MV-4-11 (cell line): ENCODE measurements around the gene BSCL2.
"Not testable (repeated sequence)": the region's sequence is repeated elsewhere in the genome, so short reads cannot be mapped to it uniquely, and the experiment has no call there.

Experiments used
- DNase-seq: peaks from one replicate; lab custom pipeline; 2025; lab: John Stamatoyannopoulos, UW

BSCL2 gene

GRCh38 chr11:62707277-62707861, at the start of gene BSCL2, which contains the start of gene GNG3:
BSCL2 (minus strand) TSS chr11:62707424; CDS start chr11:62707195, 229 bp downstream.
GNG3 (plus strand) TSS chr11:62707676; CDS start chr11:62708296, 620 bp downstream.
- peak; percentile 2 for DNase-seq

DNA sequence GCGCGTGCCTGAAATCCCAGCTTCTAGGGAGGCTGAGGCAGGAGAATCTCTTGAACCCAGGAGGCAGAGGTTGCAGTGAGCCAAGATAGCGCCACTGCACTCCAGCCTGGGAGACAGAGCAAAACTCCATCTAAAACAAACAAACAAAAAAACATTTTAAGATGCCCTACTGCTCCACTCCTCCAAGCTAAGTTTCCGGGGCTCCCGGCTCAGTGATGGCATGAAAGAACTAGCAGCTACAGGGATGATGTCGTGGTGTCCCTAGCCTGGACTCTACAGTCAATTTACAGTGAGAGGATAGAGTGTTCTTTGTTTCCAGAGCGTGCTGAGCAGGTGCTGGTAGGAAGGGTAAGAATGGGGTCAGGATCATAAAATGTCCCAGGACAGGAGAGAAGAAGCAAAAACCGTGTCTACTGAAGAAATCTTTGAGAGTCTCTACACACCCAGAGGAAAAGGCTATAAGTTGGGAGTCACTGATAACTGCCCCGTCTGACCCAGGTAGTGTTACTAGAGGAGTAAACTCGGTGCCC, 47.9 kb upstream of the BSCL2 start:
- no peak for DNase-seq

- peak; percentile 100 for DNase-seq
Observed at GRCh38 chr11:62753736-62754603, 46.7 kb upstream of the BSCL2 start, which contains the start of gene ZBTB3. ZBTB3 (minus strand) TSS chr11:62754160; CDS start chr11:62753664, 496 bp downstream.

DNA sequence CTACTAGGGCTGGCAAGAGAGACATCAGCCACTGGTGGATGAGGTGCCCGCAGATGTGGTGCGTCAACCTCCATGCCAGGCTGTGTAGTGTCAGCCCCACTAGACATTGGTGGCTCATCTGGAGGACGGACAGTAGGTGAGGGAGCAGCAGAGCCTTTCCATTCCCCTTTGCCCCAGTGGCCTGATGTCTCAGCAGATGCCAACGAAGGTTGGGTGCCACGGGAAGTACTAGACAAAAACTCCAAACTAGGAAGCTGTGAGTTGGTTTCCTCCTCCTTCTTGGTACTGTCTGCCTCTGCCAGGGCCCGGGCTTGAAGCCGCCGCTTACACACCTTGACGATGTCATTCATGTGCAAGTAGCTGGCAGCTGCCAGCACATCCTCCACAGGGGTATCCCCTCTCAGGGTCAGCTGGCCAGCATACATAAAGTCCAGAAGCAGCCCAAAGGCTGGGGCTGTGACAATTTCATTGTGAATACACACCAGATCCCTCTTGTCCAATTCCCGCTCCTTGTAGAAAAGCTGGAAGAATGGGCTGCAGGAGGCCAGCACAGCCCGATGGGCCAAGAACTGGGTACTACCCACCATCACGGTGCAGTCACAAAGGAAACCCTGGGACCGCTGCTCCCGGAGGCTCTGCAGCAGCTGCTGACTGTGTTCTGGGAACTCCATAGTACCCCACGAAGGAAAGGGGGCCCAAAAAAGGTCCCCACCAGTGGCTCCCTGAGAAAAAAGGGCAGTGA, 45.9 kb upstream of the BSCL2 start:
- DNase-seq: no peak

DNA sequence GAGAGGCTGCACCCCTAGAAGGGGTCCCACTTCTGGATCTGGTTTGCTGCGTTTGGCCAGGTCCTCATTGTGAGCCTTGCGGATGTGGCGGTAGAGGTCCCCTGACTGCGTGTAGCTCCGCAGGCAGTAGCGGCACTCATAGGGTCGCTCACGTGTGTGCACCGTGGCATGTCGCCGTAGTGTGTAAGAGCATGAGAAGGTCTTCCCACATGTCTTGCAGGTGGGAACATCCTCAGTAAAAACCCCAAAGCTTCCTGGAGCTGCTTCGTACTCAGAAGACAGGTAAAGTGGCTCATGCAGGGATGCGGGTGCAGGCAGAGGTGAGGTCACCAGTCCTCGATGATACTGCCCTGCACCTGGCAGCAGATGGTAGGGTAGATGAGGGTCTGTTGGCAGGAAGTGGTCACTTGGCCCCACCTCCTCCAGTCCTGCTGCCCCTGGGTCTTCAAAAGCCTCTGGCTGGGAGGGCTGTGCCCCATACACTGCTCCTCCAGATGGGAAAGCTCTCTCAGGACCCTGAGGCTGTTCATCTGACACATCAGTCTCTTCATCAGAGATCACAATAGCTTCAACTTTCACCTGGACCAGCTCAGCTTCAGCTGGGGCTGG, 45.1 kb upstream of the BSCL2 start:
- DNase-seq: no peak

DNA sequence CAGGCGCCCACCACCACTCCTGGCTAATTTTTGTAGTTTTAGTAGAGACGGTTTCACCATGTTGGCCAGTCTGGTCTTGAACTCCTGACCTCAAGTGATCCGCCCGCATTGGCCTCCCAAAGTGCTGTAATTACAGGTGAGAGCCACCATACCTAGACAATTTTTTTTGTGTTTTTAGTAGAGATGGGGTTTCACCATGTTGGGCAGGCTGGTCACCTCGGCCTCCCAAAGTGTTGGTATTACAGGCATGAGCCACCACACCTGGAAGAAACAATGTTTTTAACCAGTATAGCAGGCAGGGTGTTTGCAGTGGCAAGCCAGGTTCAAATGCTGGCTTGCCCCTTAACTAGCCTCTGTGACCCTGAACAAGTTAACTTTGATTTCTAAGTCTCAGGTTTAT, 42.7 kb upstream of the BSCL2 start:
- not testable (repeated sequence) for DNase-seq

DNA sequence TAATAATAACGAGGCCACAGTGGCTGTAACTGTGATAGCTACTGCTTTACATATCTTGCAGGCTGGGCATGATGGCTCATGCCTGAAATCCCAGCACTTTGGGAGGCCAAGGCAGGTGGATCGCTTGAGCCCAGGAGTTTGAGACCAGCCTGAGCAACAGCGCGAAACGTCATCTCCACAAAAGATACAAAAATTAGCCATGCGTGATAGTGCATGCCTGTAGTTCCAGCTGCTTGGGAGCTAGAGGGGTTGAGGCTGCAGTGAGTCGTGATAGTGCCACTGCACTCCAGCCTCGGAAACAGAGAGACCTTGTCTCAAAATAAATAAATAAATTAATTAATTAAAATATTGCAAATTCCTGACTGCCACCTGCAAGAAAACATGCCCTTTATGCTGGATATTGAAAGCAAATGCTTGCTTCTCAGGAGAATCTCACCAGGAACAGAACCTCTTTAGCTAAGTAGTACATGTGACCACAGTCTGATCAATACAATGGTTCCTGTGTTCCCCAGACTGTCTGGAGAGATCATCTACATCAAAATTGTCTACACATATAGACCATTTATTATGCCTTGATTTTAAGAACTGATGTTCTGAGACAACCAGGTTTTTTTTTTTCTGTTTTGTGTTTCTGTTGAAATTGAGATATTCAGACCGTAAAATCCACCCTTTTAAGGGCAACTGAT, 40.4 kb upstream of the BSCL2 start:
- DNase-seq: no peak

DNA sequence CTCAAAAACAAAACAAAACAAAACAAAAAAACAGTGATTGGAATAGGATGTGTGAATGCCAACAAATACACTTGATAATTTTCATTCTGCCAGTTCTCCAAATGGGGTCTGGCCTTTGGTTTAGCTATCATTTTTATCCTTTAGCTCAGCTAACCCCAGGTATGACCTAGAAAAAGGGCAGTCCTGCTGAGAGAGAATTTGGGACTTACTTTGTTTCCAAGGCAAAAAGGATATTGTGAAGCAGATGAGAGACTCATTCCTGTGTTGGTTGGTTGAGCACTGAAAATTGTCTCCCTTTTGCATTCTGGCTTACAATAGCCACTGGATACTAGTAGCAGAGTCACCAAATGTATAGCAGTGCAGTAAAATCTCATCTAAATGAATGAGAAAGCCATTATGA, 30.0 kb upstream of the BSCL2 start:
- DNase-seq: no peak

GRCh38 chr11:62732830-62733229, 25.6 kb upstream of the BSCL2 start:
- DNase-seq: peak; percentile 38

GRCh38 chr11:62730076-62730475, 22.9 kb upstream of the BSCL2 start:
- not testable (repeated sequence) for DNase-seq

DNA sequence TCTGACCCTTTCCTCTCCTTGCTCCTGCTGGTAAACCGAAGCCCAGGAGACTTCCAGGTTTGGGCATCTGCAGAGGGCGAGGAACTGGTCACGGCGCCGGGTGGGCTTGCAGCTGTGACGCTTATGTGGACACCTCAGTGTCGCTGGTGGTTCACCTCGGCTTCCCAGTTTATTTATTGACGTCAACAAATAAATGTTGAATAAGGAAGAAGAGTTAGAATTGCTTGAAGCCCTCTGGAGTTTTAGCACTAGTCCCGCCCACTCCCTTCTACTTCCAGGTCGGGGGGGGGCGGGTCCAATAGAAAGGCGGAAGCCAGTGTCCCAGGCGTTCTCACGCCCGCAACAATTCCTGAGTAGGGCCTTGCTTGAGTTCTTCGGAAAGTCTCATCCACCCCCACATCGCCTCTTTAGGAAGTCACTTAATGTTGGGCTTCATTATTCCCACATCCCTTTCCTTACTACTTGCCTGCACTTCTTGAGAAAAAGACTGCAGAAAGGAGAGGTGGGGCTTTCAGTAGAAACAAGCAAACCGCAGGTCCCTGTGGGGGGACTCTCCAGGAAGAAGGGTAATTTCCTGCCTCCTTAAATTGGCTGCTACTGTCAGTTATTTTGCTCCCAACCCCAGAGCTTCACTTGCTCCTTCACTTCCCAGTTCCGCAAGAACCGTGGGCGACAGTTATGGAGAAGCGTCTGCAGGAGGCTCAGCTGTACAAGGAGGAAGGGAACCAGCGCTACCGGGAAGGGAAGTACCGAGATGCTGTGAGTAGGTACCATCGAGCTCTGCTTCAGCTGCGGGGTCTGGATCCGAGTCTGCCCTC, 21.2 kb upstream of the BSCL2 start, which contains the start of gene TTC9C:
Gene TTC9C (plus strand): TSS at position 316 of the 818 bp plus-strand sequence. CDS start 363 bp downstream, at position 679.
- peak; percentile 88 for DNase-seq

- DNase-seq: peak; percentile 98
Observed at GRCh38 chr11:62727872-62728170, 20.6 kb upstream of the BSCL2 start.

DNA sequence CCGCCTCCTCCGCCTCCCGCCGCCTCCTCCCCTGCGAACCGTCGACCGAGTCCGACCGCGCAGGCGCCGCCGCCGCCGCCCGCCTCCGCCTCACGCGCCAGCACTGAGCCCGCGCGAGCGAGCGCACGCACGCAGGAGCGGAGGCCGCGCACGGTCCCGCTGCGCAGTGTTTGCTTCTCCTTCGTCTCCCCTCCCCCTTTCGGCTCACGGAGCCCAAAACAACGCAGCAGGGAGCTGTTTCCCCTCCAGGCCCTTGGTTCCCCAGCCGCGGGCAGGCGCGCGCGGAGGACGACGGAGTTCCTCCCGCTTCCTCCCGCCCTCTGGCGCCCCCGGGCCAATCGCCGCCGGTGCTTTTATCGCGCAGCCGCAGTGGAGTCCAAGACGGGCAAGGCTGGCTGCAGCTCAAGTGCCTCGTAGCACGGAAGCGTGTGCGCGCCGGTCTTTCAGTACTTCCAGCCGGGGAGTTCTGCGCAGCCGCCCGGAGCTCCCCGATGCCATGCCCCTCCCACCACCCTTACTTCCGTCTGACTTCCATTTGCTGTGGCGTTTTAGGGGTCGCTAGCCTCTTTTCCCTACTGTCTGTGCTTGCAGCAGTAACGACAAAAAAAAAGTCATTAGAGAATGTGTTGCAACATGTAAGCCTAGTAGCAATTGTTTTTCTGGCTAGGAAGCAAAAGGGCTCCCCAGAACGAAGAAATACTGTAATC, 20.1 kb upstream of the BSCL2 start, which contains the start of gene HNRNPUL2:
Gene HNRNPUL2 (minus strand): TSS at position 293 of the 707 bp plus-strand sequence. CDS start 301 bp downstream, outside the sequence.
- peak; percentile 100 for DNase-seq

DNA sequence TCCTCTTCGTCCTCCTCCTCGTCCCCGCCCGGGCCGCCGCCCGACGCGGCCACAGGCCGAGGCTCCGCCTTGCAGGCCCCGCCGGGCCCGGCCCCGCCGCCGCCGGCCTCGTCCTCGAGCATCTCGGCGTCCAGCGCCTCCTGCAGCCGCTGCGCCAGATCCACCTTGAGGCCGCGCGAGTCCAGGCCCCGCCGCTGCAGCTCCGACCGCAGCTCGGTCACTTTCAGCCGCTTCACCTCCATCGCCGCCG, 19.6 kb upstream of the BSCL2 start:
- no peak for DNase-seq

DNA sequence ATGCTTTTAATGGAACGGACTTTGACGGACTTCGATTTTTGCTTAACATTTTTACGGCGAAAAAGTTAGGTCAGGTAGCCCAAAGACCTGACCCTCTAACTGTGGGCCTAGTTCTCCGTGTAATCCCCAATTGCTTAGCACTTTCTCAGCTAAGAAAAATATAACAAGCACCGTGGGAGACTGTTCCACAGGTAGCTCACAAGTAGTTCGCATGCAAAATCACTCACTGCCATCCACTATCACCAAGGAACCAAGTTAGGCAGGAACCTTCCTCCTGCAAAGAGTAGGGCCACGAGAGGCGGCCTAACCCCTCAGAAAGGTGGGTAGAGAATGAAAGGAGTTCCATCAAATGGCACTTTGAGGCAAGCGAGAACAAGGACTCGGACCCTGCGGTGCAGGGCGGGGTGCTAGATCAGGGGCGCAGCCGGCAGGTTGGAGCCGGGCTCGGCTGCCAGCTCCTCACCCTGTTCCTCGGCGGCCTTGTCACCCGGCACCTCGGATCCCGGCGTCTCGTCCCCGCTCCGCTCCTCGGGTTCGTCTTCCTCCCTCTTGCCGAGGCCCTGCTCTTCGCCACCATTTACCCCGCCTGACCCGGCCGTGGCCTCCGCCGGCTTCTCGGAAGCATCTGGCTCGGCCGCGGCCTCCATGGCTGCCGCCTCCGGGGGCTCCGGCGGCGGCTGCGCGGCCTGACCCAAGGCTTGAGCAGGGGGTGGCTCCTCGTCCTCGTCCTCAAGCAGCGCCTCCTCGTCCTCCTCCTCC, 19.1 kb upstream of the BSCL2 start:
- DNase-seq: no peak

GRCh38 chr11:62725646-62726045, 18.4 kb upstream of the BSCL2 start:
- DNase-seq: no peak

DNA sequence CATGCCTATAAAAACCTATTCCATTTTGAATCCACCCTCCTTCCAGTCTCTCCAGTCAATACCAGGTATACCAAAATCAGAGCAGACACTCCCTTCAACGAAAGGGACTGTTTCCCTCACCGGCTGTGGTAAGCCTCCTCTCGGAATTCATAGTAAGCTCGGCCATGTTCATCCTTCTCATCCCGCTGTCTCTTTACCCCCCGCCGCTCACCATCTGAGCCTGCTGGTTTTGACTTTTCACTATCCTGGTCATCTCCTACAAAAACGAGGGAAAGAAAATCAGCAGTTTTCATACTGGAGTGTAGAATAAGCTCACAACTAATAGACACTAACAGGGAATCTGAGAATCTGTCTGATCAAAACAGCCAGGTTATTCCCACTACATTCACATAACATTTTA, 16.9 kb upstream of the BSCL2 start:
- DNase-seq: no peak

GRCh38 chr11:62721994-62722393, 14.8 kb upstream of the BSCL2 start:
- peak; percentile 41 for DNase-seq

- DNase-seq: no peak
Observed at GRCh38 chr11:62719302-62719978, 12.2 kb upstream of the BSCL2 start.
